ENCODE data around the gene ARID1B. TPM values are rescaled to one million over a fixed set of nuclear protein-coding genes. Genes with fewer than 3 reads are reported as not detected.

The ARID1B gene
- total RNA-seq, 1 experiment from 2014 or later: 18.2 TPM

- no peak for DNase-seq (ENCODE audit: low read depth)
These were observed 75.1 kb downstream of the ARID1B start for GRCh38 chr6:156852147-156852857.

- DNase-seq (ENCODE audit: low read depth): no peak
These were observed 75.7 kb downstream of the ARID1B start for GRCh38 chr6:156852858-156853216.

- DNase-seq (ENCODE audit: low read depth): no peak
These were observed 76.6 kb downstream of the ARID1B start for GRCh38 chr6:156853733-156854132.

GRCh38 chr6:156854466-156855161 is 77.4 kb downstream of the ARID1B start:
- DNase-seq (ENCODE audit: low read depth): no peak

- peak; percentile 25 for DNase-seq (ENCODE audit: low read depth)
These were observed 80.4 kb downstream of the ARID1B start for GRCh38 chr6:156857573-156857972.

- DNase-seq (ENCODE audit: low read depth): no peak
These were observed 82.5 kb downstream of the ARID1B start for GRCh38 chr6:156859686-156860085.

GRCh38 chr6:156862711-156863110 is 85.5 kb downstream of the ARID1B start:
- no peak for DNase-seq (ENCODE audit: low read depth)

GRCh38 chr6:156863504-156863903 is 86.3 kb downstream of the ARID1B start:
- DNase-seq (ENCODE audit: low read depth): no peak

- DNase-seq (ENCODE audit: low read depth): peak; percentile 76
These were observed 87.4 kb downstream of the ARID1B start for GRCh38 chr6:156864557-156864956.

- peak; percentile 18 for DNase-seq (ENCODE audit: low read depth)
These were observed 87.9 kb downstream of the ARID1B start for GRCh38 chr6:156865019-156865629.

GRCh38 chr6:156866220-156867015 is 89.2 kb downstream of the ARID1B start:
- DNase-seq (ENCODE audit: low read depth): peak; percentile 89

- no peak for DNase-seq (ENCODE audit: low read depth)
These were observed 89.9 kb downstream of the ARID1B start for GRCh38 chr6:156867121-156867520.

- no peak for DNase-seq (ENCODE audit: low read depth)
These were observed 91.2 kb downstream of the ARID1B start for GRCh38 chr6:156868385-156868784.

- no peak for DNase-seq (ENCODE audit: low read depth)
These were observed 92.8 kb downstream of the ARID1B start for GRCh38 chr6:156869980-156870398.

GRCh38 chr6:156870924-156871539 is 93.9 kb downstream of the ARID1B start:
- no peak for DNase-seq (ENCODE audit: low read depth)

GRCh38 chr6:156872903-156873302 is 95.7 kb downstream of the ARID1B start:
- no peak for DNase-seq (ENCODE audit: low read depth)

- DNase-seq (ENCODE audit: low read depth): no peak
These were observed 96.6 kb downstream of the ARID1B start for GRCh38 chr6:156873654-156874380.

GRCh38 chr6:156875062-156875461 is 97.9 kb downstream of the ARID1B start:
- DNase-seq (ENCODE audit: low read depth): no peak

- DNase-seq (ENCODE audit: low read depth): no peak
These were observed 99.1 kb downstream of the ARID1B start for GRCh38 chr6:156876302-156876701.

- no peak for DNase-seq (ENCODE audit: low read depth)
These were observed 100.1 kb downstream of the ARID1B start for GRCh38 chr6:156877126-156877863.
